ENCODE results near the gene SIVA1.

SIVA1 gene

DNA sequence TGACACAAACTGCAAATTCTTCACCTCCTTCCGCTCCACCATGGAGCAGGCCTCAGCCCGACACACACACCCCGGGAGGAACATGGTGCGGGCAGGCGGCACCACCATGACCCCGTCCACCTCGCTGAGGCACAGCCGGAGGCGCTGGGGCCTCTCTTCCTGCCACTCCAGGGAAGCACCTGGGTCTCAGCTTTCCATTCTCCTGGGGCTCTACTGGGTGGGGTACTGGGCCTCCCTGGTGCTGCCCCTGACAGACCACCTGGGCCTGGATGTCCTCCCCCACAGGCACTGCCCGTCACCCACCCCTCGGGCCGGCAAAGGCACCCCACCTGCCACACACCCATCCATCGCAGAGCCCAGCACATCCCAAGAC, 32.7 kb downstream of the SIVA1 start:
- ChIA-PET POLR2A (no interaction called here), CTCF (no interaction called here)
- peaks cover 0 to 87% of the 10 kb centered on the region in 2 experiments; a peak in 1 of 3 replicates for H3K36me3 ChIP-seq (ENCODE audit: control insufficient read depth in 2 of 2, insufficient read depth in 1 of 2, low read length in 2 of 2)
- no peak overlapping the region for H3K27ac ChIP-seq (ENCODE audit: extremely low read depth, low read depth, low read length)
- no peaks in the 10 kb centered on the region for H3K9me3 ChIP-seq (ENCODE audit: control insufficient read depth, insufficient read depth, low read depth, low read length)
- H3K4me1 ChIP-seq (ENCODE audit: control insufficient read depth, insufficient read depth, low read length), result no peaks in the 10 kb centered on the region
- H3K4me3 ChIP-seq (ENCODE audit: low read depth, low read length), result no peak overlapping the region
- no peak for TF ChIP-seq KLF7 (tag by site-specific recombination; IDR thresholded peaks at IDR 0.05; ENCODE audit: borderline replicate concordance)
- no peak for TF ChIP-seq ZNF549 (tag by site-specific recombination; IDR thresholded peaks at IDR 0.05)
- no peak for TF ChIP-seq ZNF501 (tag by site-specific recombination; IDR thresholded peaks at IDR 0.05)
- 0 out of 2 replicates have a peak, but pooled peaks have one; percentile 24 for TF ChIP-seq BCL11A (tag by site-specific recombination; IDR thresholded peaks at IDR 0.05; ENCODE audit: low read depth)
- TF ChIP-seq ZNF776 (tag by site-specific recombination; IDR thresholded peaks at IDR 0.05; ENCODE audit: borderline replicate concordance), result no peak
- TF ChIP-seq, protein P1, sequence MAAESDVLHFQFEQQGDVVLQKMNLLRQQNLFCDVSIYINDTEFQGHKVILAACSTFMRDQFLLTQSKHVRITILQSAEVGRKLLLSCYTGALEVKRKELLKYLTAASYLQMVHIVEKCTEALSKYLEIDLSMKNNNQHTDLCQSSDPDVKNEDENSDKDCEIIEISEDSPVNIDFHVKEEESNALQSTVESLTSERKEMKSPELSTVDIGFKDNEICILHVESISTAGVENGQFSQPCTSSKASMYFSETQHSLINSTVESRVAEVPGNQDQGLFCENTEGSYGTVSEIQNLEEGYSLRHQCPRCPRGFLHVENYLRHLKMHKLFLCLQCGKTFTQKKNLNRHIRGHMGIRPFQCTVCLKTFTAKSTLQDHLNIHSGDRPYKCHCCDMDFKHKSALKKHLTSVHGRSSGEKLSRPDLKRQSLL (tag by site-specific recombination; IDR thresholded peaks at IDR 0.05), result no peak
- TF ChIP-seq ZNF16 (tag by site-specific recombination; IDR thresholded peaks at IDR 0.05; ENCODE audit: low read depth), result no peak
- peak; percentile 87 for TF ChIP-seq ZIC2 (tag by site-specific recombination; IDR thresholded peaks at IDR 0.05)
- TF ChIP-seq ZFP41 (tag by site-specific recombination; IDR thresholded peaks at IDR 0.05; ENCODE audit: borderline replicate concordance), result no peak
- no peak for TF ChIP-seq ZNF274 (IDR thresholded peaks at IDR 0.05; ENCODE audit: low read length)
- no peak for TF ChIP-seq ZNF274 (tag by site-specific recombination; IDR thresholded peaks at IDR 0.05; ENCODE audit: borderline replicate concordance)
- peak; percentile 82 for TF ChIP-seq GLIS1 (tag by site-specific recombination; IDR thresholded peaks at IDR 0.05)
- TF ChIP-seq ZNF169 (tag by site-specific recombination; IDR thresholded peaks at IDR 0.05), result no peak
- TF ChIP-seq, protein P2, sequence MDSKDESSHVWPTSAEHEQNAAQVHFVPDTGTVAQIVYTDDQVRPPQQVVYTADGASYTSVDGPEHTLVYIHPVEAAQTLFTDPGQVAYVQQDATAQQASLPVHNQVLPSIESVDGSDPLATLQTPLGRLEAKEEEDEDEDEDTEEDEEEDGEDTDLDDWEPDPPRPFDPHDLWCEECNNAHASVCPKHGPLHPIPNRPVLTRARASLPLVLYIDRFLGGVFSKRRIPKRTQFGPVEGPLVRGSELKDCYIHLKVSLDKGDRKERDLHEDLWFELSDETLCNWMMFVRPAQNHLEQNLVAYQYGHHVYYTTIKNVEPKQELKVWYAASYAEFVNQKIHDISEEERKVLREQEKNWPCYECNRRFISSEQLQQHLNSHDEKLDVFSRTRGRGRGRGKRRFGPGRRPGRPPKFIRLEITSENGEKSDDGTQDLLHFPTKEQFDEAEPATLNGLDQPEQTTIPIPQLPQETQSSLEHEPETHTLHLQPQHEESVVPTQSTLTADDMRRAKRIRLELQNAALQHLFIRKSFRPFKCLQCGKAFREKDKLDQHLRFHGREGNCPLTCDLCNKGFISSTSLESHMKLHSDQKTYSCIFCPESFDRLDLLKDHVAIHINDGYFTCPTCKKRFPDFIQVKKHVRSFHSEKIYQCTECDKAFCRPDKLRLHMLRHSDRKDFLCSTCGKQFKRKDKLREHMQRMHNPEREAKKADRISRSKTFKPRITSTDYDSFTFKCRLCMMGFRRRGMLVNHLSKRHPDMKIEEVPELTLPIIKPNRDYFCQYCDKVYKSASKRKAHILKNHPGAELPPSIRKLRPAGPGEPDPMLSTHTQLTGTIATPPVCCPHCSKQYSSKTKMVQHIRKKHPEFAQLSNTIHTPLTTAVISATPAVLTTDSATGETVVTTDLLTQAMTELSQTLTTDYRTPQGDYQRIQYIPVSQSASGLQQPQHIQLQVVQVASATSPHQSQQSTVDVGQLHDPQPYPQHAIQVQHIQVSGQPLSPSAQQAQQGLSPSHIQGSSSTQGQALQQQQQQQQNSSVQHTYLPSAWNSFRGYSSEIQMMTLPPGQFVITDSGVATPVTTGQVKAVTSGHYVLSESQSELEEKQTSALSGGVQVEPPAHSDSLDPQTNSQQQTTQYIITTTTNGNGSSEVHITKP (tag by site-specific recombination; IDR thresholded peaks at IDR 0.05), result 0 out of 2 replicates have a peak, but pooled peaks have one; percentile 29
- TF ChIP-seq ZNF626 (tag by site-specific recombination; IDR thresholded peaks at IDR 0.05), result no peak
- TF ChIP-seq, protein P3, sequence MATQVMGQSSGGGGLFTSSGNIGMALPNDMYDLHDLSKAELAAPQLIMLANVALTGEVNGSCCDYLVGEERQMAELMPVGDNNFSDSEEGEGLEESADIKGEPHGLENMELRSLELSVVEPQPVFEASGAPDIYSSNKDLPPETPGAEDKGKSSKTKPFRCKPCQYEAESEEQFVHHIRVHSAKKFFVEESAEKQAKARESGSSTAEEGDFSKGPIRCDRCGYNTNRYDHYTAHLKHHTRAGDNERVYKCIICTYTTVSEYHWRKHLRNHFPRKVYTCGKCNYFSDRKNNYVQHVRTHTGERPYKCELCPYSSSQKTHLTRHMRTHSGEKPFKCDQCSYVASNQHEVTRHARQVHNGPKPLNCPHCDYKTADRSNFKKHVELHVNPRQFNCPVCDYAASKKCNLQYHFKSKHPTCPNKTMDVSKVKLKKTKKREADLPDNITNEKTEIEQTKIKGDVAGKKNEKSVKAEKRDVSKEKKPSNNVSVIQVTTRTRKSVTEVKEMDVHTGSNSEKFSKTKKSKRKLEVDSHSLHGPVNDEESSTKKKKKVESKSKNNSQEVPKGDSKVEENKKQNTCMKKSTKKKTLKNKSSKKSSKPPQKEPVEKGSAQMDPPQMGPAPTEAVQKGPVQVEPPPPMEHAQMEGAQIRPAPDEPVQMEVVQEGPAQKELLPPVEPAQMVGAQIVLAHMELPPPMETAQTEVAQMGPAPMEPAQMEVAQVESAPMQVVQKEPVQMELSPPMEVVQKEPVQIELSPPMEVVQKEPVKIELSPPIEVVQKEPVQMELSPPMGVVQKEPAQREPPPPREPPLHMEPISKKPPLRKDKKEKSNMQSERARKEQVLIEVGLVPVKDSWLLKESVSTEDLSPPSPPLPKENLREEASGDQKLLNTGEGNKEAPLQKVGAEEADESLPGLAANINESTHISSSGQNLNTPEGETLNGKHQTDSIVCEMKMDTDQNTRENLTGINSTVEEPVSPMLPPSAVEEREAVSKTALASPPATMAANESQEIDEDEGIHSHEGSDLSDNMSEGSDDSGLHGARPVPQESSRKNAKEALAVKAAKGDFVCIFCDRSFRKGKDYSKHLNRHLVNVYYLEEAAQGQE (tag by site-specific recombination; IDR thresholded peaks at IDR 0.05), result no peak

DNA sequence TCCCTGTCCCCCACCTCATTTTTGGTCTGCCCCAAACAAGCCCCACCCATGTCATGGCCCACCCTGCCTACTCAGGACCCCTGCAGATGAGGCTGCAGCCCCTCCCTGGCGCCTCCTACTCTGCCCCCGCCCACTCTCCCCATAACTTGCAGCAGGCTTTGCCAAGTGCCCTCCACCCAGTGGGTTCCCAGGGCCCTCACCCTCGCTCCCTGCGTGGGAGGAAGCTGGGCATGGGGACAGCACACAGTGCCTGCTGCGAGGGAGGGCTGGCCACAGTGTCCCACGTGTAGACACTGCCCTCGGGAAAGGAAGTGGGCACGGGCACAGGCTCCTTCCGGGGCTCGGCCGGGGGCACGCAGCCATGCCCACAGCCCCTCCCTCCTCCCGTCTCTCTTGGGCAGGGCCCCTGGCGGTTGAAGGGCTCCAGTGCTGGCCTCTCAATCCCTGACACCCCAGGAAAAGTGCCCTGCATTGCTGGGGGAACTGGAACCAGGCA, 33.2 kb downstream of the SIVA1 start:
- Histone ChIP-seq H3K4me3 (ENCODE audit: low read depth, low read length) (no peak overlapping the region), H3K9me3 (ENCODE audit: control insufficient read depth, insufficient read depth, low read depth, low read length) (no peaks in the 10 kb centered on the region), H3K27ac (ENCODE audit: extremely low read depth, low read depth, low read length) (no peak overlapping the region), H3K36me3 (ENCODE audit: control insufficient read depth in 2 of 2, insufficient read depth in 1 of 2, low read length in 2 of 2) (peaks cover 0 to 87% of the 10 kb centered on the region in 2 experiments; a peak in 1 of 3 replicates), H3K4me1 (ENCODE audit: control insufficient read depth, insufficient read depth, low read length) (no peaks in the 10 kb centered on the region)
- ChIA-PET POLR2A (no interaction called here), CTCF (no interaction called here)
- TF ChIP-seq EGR2 (tag by site-specific recombination; IDR thresholded peaks at IDR 0.05; ENCODE audit: low read depth) (peak; percentile 77), ZNF350 (tag by site-specific recombination; IDR thresholded peaks at IDR 0.05) (no peak), ZFHX2 (tag by site-specific recombination; conservative IDR thresholded peaks at IDR 0.05) (peak; percentile 96), ZNF677 (tag by site-specific recombination; IDR thresholded peaks at IDR 0.05) (no peak), KLF1 (tag by site-specific recombination; IDR thresholded peaks at IDR 0.05) (peak; percentile 76), ZNF324 (tag by site-specific recombination; IDR thresholded peaks at IDR 0.05) (no peak), RBAK (tag by site-specific recombination; IDR thresholded peaks at IDR 0.05) (no peak), BCL11A (tag by site-specific recombination; IDR thresholded peaks at IDR 0.05; ENCODE audit: low read depth) (no peak)
